ENCODE data around the gene ADGRV1.
A peak's percentile ranks its signal among the peaks of the same experiment; 100 is the strongest.
"Not testable (repeated sequence)": the region's sequence is repeated elsewhere in the genome, so short reads cannot be mapped to it uniquely, and the experiment has no call there.

Gene ADGRV1

GRCh38 chr5:90912476-90912875, 353.9 kb downstream of the ADGRV1 start:
- ChIA-PET POLR2A (no interaction called here), CTCF (no interaction called here)
- TF ChIP-seq, protein P1, sequence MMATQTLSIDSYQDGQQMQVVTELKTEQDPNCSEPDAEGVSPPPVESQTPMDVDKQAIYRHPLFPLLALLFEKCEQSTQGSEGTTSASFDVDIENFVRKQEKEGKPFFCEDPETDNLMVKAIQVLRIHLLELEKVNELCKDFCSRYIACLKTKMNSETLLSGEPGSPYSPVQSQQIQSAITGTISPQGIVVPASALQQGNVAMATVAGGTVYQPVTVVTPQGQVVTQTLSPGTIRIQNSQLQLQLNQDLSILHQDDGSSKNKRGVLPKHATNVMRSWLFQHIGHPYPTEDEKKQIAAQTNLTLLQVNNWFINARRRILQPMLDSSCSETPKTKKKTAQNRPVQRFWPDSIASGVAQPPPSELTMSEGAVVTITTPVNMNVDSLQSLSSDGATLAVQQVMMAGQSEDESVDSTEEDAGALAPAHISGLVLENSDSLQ (IDR thresholded peaks at IDR 0.05) = no peak
- TF ChIP-seq NFRKB (IDR thresholded peaks at IDR 0.05) (no peak), FOXK2 (IDR thresholded peaks at IDR 0.05) (no peak), ARNT (IDR thresholded peaks at IDR 0.05) (no peak), BHLHE40 (IDR thresholded peaks at IDR 0.05; ENCODE audit: borderline replicate concordance) (no peak), LEF1 (IDR thresholded peaks at IDR 0.05; ENCODE audit: borderline replicate concordance) (no peak), L3MBTL2 (conservative IDR thresholded peaks at IDR 0.05) (no peak), ZNF384 (IDR thresholded peaks at IDR 0.05) (no peak), ELF4 (IDR thresholded peaks at IDR 0.05) (no peak), HDGF (IDR thresholded peaks at IDR 0.05; ENCODE audit: borderline replicate concordance) (no peak), SP1 (IDR thresholded peaks at IDR 0.05) (no peak), CTBP1 (IDR thresholded peaks at IDR 0.05; ENCODE audit: borderline replicate concordance) (no peak)
- no peak for DNase-seq (ENCODE audit: extremely low spot score)

DNA sequence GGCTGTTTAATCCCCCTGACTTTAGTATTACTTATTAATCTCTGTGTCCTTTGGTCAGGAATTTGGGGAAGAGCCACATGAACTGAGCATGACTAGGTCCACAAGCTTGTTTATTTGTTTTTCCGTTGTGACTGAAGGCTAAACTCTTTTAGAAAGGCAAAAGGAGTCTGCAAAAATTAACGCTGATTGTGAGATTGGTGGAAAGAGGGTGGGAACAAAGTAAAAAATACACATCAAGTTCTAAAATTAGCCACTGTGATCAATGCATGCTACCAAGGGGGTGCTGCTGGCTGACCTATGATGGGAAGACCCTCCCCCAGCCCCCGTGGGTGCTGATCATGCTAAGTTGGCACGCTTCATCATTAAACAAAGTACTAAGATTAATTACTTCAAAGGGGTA, 356.8 kb downstream of the ADGRV1 start:
- no peak for TF ChIP-seq HDGF (IDR thresholded peaks at IDR 0.05; ENCODE audit: borderline replicate concordance)
- no peak for DNase-seq (ENCODE audit: extremely low spot score)
- ChIA-PET POLR2A (no interaction called here), CTCF (no interaction called here)

DNA sequence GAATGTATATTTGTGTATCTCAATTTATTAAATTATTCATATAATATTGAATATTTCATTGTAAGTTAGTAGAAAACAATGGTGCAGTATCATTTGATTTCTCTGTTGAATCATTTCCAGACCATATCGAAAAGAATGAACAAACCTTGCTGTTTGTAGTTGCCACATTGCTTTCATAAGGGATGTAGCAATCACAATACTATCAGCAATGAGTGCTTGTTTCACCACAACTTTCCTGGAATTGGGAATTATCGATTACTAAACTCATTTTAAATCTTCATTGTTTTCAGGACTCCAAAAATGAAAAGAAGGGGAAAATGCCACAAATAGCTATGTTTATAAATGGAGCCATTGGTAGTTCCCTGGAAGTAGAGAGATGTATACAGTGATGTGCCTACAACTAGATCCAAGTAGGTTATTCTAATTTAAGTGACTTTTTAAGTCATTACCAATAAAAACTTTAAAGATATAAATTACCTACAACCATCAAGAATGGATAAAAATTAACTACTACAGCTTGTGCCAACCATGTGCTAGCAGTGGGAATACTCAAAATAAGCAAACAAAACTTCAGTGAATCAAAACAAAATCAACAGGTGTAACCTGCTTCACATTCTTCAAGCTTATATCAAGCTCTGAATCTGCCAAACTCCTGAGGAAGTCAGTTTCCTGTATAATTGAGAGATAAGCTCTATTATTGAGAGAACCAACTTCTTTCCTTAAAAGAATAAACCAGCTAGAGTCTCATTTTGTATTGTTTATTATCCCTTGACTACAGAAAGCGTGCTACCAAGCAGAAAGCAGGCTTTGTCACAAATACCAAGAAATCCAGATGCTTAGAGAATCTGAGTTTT, 358.6 kb downstream of the ADGRV1 start:
- TF ChIP-seq FOXK2 (IDR thresholded peaks at IDR 0.05) = no peak
- no peak for TF ChIP-seq BHLHE40 (IDR thresholded peaks at IDR 0.05; ENCODE audit: borderline replicate concordance)
- no peak for TF ChIP-seq ARNT (IDR thresholded peaks at IDR 0.05)
- TF ChIP-seq SUZ12 (IDR thresholded peaks at IDR 0.05) = no peak
- CTCF ChIA-PET = interaction anchor here (1.4 kb wide), 1 partner anchor 15 kb away, joined by 6 read pairs; no protein-coding TSS in a partner anchor
- POLR2A ChIA-PET = interaction anchor here (0.7 kb wide), 1 partner anchor 466 kb away, joined by 3 read pairs; the partner anchor contains the start of gene ARRDC3
- DNase-seq (ENCODE audit: extremely low spot score) = no peak

DNA sequence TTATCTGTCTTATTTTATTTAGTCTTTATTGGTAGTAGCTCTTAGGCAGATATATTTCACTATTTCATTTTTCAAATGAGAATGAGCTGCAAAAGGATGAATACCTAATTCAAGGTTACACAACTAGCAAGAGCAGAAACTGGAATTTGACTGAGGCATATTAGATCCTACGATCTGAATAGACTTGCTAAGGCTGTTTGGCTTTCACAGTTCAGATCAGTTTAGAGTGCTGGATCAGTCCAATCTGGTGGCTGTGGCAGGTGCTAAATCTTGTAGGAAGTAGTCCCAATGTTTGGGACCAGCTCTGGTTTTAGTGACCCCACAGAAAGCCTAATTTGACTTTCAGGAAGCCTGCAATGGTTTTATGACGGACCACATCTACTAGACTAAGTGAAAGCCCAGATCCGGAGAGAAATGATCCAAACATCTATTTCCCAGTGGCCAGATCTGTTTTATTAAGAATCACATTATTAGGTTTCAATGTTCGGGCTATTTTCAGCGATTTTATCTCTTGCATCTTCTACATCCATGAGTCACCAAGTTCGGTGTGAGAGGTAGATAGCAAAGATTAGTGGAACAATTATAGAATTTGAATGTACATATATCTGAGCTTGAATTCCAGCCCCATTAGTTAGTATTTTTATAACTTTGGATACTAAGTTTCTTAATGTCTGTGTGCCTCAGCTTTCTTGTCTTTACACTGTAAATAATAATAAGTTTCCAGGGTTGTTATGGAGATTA, 359.5 kb downstream of the ADGRV1 start:
- CTCF ChIA-PET = interaction anchor here (1.4 kb wide), 1 partner anchor 14 kb away, joined by 6 read pairs; no protein-coding TSS in a partner anchor

DNA sequence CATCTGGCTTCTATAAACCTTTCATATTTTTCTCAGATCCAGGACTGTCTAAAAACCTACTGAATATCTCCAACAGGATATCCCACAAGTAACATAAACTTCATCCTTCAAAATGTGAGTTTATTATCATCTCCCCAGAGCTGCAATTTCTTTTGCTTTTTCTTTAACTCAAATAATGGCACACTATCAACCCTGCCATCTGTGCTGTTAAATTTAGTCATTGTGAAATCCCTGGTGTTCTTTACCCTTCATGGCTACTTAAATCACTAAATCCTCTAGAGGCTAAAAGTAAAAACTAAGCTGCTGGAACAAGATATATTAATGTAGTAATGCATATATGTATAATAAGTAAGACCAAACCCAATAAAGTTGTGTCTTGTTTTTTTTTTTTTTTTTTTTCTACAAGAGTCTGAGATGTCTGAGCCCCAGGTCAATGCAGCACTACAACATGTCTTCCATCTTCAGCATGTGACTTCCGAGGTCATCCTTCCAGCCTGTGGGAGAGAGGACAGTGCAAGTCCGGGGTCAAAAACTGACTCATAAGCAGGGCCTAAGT, 362.9 kb downstream of the ADGRV1 start:
- ChIA-PET CTCF (no interaction called here), POLR2A (no interaction called here)
- no peak for DNase-seq (ENCODE audit: extremely low spot score)
- TF ChIP-seq SUZ12 (IDR thresholded peaks at IDR 0.05) (no peak), ELF4 (IDR thresholded peaks at IDR 0.05) (no peak), ZNF384 (IDR thresholded peaks at IDR 0.05) (0 out of 2 replicates have a peak, but pooled peaks have one; percentile 22)

More for the DNA sequence above, 359.5 kb downstream of the ADGRV1 start:
- TF ChIP-seq FOXK2 (IDR thresholded peaks at IDR 0.05) = no peak
- TF ChIP-seq HDGF (IDR thresholded peaks at IDR 0.05; ENCODE audit: borderline replicate concordance) = no peak
- no peak for TF ChIP-seq ARNT (IDR thresholded peaks at IDR 0.05)
- TF ChIP-seq SP1 (IDR thresholded peaks at IDR 0.05) = no peak
- no peak for TF ChIP-seq LEF1 (IDR thresholded peaks at IDR 0.05; ENCODE audit: borderline replicate concordance)
- TF ChIP-seq FOXA1 (IDR thresholded peaks at IDR 0.05) = no peak
- TF ChIP-seq TARDBP (IDR thresholded peaks at IDR 0.05) = no peak
- TF ChIP-seq ZNF384 (IDR thresholded peaks at IDR 0.05) = no peak
- no peak for TF ChIP-seq SUZ12 (IDR thresholded peaks at IDR 0.05)
- no peak for TF ChIP-seq ELF4 (IDR thresholded peaks at IDR 0.05)
- TF ChIP-seq, protein P1 (IDR thresholded peaks at IDR 0.05) = no peak
- no peak for TF ChIP-seq BHLHE40 (IDR thresholded peaks at IDR 0.05; ENCODE audit: borderline replicate concordance)
- TF ChIP-seq FOXM1 (IDR thresholded peaks at IDR 0.05; ENCODE audit: borderline replicate concordance) = no peak
- no peak for TF ChIP-seq L3MBTL2 (conservative IDR thresholded peaks at IDR 0.05)
- POLR2A ChIA-PET = no interaction called here
- DNase-seq (ENCODE audit: extremely low spot score) = no peak

GRCh38 chr5:90924222-90924621, 365.6 kb downstream of the ADGRV1 start:
- CTCF ChIA-PET; POLR2A ChIA-PET; DNase-seq (ENCODE audit: extremely low spot score): not testable (repeated sequence)

DNA sequence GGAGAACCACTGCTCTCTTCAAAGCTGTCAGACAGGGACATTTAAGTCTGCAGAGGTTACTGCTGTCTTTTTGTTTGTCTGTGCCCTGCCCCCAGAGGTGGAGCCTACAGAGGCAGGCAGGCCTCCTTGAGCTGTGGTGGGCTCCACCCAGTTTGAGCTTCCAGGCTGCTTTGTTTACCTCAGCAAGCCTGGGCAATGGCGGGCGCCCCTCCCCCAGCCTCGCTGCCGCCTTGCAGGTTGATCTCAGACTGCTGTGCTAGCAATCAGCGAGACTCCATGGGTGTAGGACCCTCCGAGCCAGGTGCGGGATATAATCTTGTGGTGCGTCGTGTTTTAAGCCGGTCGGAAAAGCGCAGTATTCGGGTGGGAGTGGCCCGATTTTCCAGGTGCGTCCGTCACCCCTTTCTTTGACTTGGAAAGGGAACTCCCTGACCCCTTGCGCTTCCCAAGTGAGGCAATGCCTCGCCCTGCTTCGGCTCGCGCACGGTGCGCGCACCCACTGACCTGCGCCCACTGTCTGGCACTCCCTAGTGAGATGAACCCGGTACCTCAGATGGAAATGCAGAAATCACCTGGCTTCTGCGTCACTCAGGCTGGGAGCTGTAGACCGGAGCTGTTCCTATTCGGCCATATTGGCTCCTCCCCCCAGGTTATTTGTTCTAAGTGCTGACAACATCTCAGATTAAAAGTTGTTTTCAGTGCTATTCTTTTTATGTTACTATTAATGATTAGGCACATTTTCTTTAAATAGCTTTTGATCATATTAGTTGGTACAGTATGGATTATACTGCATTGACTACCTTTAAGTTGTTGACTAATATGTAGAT, 370.6 kb downstream of the ADGRV1 start:
- POLR2A ChIA-PET = interaction anchor here (0.8 kb wide), 1 partner anchor 454 kb away, joined by 4 read pairs; the partner anchor contains the start of gene ARRDC3
- CTCF ChIA-PET = not testable (repeated sequence)

More for the DNA sequence above, 370.6 kb downstream of the ADGRV1 start:
- not testable (repeated sequence) for DNase-seq (ENCODE audit: extremely low spot score)
